K562 (cell line): ENCODE measurements around the gene RPLP2. TPM values are rescaled to one million over a fixed set of nuclear protein-coding genes. Genes with fewer than 3 reads are reported as not detected.

Experiments used
- AFF1 ChIP-seq, 2 experiments: fragments of 450-650 bp; IDR thresholded peaks; 2 replicates each; pipeline ENCODE4 v1.6.1; 2018; ENCODE audit warnings: mild to moderate bottlenecking in 2 of 2, low read depth in 1 of 2; ENCODE audit not compliant: partially characterized antibody in 2 of 2
- BCOR ChIP-seq: fragments of 450-650 bp; IDR thresholded peaks from 2 replicates; pipeline ENCODE4 v1.6.1; 2016
- DEAF1 ChIP-seq: fragments of 450-650 bp; formaldehyde crosslinking; IDR thresholded peaks from 2 replicates; pipeline ENCODE4 v1.4.0; 2020; ENCODE audit warnings: mild to moderate bottlenecking, moderate library complexity
- HDAC6 ChIP-seq: IDR thresholded peaks from 2 replicates; pipeline ENCODE4 v1.6.1; 2012; ENCODE audit warnings: low read depth, mild to moderate bottlenecking, control low read depth, inconsistent platforms, low read length, moderate library complexity
- IRF1 ChIP-seq: sonication (generic); formaldehyde crosslinking; IDR thresholded peaks from 2 replicates; pipeline ENCODE4 v1.8.0; 2022; ENCODE audit warnings: missing genetic modification reagents, mild to moderate bottlenecking, borderline replicate concordance
- KAT2B ChIP-seq: IDR thresholded peaks from one replicate; pipeline ENCODE4 v1.6.1; 2012; ENCODE audit warnings: low read depth, mild to moderate bottlenecking, control low read depth, inconsistent platforms, low read length, moderate library complexity
- MYC ChIP-seq, 2 experiments: fragments of 250-450 bp in 1 of 2; sonication (Bioruptor Pico) in 1 of 2; IDR thresholded peaks; 2 replicates each; pipeline versions ENCODE4 v1.5.1 to v1.6.1; 2012 to 2021; ENCODE audit warnings: low read depth in 2 of 2, borderline replicate concordance in 1 of 2, improper control_type of control experiment in 1 of 2, low read length in 1 of 2, mild to moderate bottlenecking in 1 of 2, moderate library complexity in 1 of 2
- NCOA2 ChIP-seq, 2 experiments: fragments of 450-650 bp; IDR thresholded peaks; 2 replicates each; pipeline ENCODE4 v1.6.1; 2018; ENCODE audit warnings: mild to moderate bottlenecking in 2 of 2, moderate library complexity in 1 of 2; ENCODE audit not compliant: partially characterized antibody in 2 of 2
- PHB ChIP-seq: fragments of 250-450 bp; sonication (Bioruptor Pico); IDR thresholded peaks from 2 replicates; pipeline ENCODE4 v1.5.0; 2021
- POLR2A ChIP-seq: fragments of 450-650 bp; conservative IDR thresholded peaks from 2 replicates; pipeline ENCODE4 v1.6.1; 2016
- TAF7 ChIP-seq: fragments of 450-650 bp; IDR thresholded peaks from 2 replicates; pipeline ENCODE4 v1.6.1; 2016; ENCODE audit warnings: missing genetic modification characterization, missing compliant biosample characterization
- TCFL5 ChIP-seq: fragments of 250-450 bp; sonication (Bioruptor Pico); conservative IDR thresholded peaks from 2 replicates; pipeline ENCODE4 v1.6.1; 2021; ENCODE audit warnings: mild to moderate bottlenecking, moderate library complexity, matching md5 sums
- ZNF384 ChIP-seq: IDR thresholded peaks from 2 replicates; pipeline ENCODE4 v1.6.1; 2012; ENCODE audit warnings: low read depth, low read length, improper control_type of control experiment
- ZNF449 ChIP-seq: fragments of 250-450 bp; sonication (Bioruptor Pico); IDR thresholded peaks from 2 replicates; pipeline ENCODE4 v1.8.0; 2022; ENCODE audit warnings: moderate library complexity, mild to moderate bottlenecking, inconsistent platforms
- ZNF583 ChIP-seq: fragments of 250-450 bp; sonication (Bioruptor Pico); IDR thresholded peaks from 2 replicates; pipeline ENCODE4 v1.4.0; 2020
- ZNF764 ChIP-seq: fragments of 250-450 bp; sonication (Bioruptor Pico); IDR thresholded peaks from 2 replicates; pipeline ENCODE4 v1.4.0; 2020; ENCODE audit warnings: low read depth, mild to moderate bottlenecking, moderate library complexity
- ZNF830 ChIP-seq: fragments of 250-450 bp; sonication (Bioruptor Pico); IDR thresholded peaks from 2 replicates; pipeline ENCODE4 v1.5.0; 2021; ENCODE audit warnings: mild to moderate bottlenecking
- polyA plus RNA-seq, 8 experiments: library from polyadenylated mRNA; depleted of rRNA in 4 of 8; stranded (reverse) in 5 of 8; unstranded in 3 of 8; fragments of >200 nt; fragmentation: Nextera tagmentation in 2 of 8; fragmentation: Illumina TruSeq in 1 of 8; extraction: Ambion mirVana in 2 of 8; extraction: Trizol in 1 of 8; gene quantifications; 2 replicates each; pipeline versions ENCODE4 v1.2.1 to v1.2.3, GENCODE V29; 2011 to 2014; ENCODE audit warnings: inconsistent platforms in 1 of 8, missing spikeins in 1 of 8
- total RNA-seq, 7 experiments: library from RNA; depleted of rRNA in 6 of 7; stranded (reverse); fragments of >200 nt in 6 of 7; fragmentation: Illumina TruSeq in 2 of 7; extraction: Trizol in 2 of 7; gene quantifications; 2 replicates each; pipeline versions ENCODE4 v1.2.1 to v1.2.3, GENCODE V29; 2011 to 2021; ENCODE audit warnings: low replicate concordance in 1 of 7
- TF ChIP-seq, protein P1 (sequence below), 2 experiments: fragments of 450-650 bp; conservative IDR thresholded peaks; 2 replicates each; pipeline ENCODE4 v1.6.1; 2017; ENCODE audit warnings: mild to moderate bottlenecking in 2 of 2, moderate library complexity in 2 of 2

The RPLP2 gene
- total and polyA plus RNA-seq, 9 of the 15 experiments (the other 6 are each of a cell fraction or from before 2014, with no cell fraction given): 528 to 3,807 (median 1,633) TPM

DNA sequence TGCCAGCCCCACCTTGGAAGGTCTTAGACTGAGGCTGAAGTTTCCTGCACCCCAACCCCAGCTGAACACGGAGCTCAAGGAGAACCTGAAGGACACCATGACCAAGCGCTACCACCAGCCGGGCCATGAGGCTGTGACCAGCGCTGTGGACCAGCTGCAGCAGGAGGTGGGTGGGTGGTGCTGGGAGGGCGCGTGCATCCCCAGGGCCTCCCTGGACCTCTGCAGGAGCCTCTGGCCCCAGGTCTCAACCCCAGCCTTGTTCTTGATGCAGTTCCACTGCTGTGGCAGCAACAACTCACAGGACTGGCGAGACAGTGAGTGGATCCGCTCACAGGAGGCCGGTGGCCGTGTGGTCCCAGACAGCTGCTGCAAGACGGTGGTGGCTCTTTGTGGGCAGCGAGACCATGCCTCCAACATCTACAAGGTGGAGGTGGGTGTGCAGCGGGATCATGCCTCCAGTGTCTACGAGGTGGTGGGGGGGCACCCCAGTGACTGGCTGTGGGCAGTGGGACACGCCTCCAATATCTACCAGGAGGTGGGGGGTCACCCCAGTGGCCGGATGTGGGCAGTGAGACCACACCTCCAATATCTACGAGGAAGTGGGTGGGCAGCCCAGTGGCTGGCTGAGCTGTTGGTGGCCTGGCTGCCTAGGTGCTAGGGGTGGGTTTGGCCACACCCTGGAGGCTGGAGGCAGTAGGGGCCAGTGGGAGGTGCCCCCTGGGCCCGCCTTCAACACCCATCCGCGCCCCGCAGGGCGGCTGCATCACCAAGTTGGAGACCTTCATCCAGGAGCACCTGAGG, 27.6 kb downstream of the RPLP2 start (continued):
- TF ChIP-seq AFF1 (IDR thresholded peaks at IDR 0.05; ENCODE audit: low read depth in 1 of 2, partially characterized antibody in 2 of 2) (no peak), TCFL5 (CRISPR knock-in tag) (no peak), HDAC6 (no peak), ZNF449 (CRISPR knock-in tag) (no peak), ZNF583 (CRISPR knock-in tag) (no peak), ZNF830 (no peak), IRF1 (no peak), KAT2B (no peak), BCOR (no peak), DEAF1 (CRISPR knock-in tag) (no peak), ZNF764 (CRISPR knock-in tag) (no peak), PHB (CRISPR knock-in tag) (no peak), TAF7 (tag) (no peak), ZNF384 (no peak), MYC (IDR thresholded peaks at IDR 0.05; ENCODE audit: low read depth, low read length) (no peak), MYC (CRISPR knock-in tag; IDR thresholded peaks at IDR 0.05; ENCODE audit: borderline replicate concordance, low read depth) (no peak), NCOA2 (IDR thresholded peaks at IDR 0.05; ENCODE audit: partially characterized antibody in 2 of 2) (no peak), POLR2A (peak; percentile 69)
- TF ChIP-seq, protein P1, sequence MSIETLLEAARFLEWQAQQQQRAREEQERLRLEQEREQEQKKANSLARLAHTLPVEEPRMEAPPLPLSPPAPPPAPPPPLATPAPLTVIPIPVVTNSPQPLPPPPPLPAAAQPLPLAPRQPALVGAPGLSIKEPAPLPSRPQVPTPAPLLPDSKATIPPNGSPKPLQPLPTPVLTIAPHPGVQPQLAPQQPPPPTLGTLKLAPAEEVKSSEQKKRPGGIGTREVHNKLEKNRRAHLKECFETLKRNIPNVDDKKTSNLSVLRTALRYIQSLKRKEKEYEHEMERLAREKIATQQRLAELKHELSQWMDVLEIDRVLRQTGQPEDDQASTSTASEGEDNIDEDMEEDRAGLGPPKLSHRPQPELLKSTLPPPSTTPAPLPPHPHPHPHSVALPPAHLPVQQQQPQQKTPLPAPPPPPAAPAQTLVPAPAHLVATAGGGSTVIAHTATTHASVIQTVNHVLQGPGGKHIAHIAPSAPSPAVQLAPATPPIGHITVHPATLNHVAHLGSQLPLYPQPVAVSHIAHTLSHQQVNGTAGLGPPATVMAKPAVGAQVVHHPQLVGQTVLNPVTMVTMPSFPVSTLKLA (conservative IDR thresholded peaks at IDR 0.05): no peak; a peak in 1 of 4 replicates
